ENCODE data around the gene TMC1.

The TMC1 gene

DNA sequence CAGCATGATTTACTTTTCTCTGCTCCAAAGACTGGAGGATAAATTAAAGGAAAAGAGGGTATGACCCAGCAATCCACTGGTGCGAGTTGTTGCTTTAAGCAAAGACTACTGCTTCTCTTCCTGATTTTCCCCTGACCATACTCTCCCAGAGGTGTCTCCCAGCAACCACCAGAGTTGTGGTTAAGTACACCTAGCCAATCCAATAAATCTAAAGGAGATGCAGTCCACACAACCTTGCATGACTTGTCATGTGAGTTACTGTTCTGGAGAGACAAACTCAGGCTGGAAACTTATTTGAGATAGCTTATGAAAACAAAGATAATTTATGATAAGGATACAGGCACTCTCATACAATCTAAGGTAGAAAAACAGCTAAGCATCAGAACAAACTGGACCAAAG is 11.9 kb downstream of the TMC1 start:
- Histone ChIP-seq H3K36me3 (ENCODE audit: control insufficient read depth, insufficient read depth, low read length) (no peaks in the 10 kb centered on the region), H3K4me1 (no peaks in the 10 kb centered on the region), H3K27me3 (ENCODE audit: control insufficient read depth, insufficient read depth, low read length) (no peaks in the 10 kb centered on the region), H3K4me3 (ENCODE audit: low read depth, low read length) (no peak overlapping the region), H3K27ac (no peak overlapping the region), H3K9me3 (ENCODE audit: control insufficient read depth, low read length) (no peaks in the 10 kb centered on the region), H3K9ac (no peak overlapping the region), H3K79me2 (no peaks in the 10 kb centered on the region), H3K4me2 (ENCODE audit: low read length) (no peak overlapping the region), H2AFZ (no peak overlapping the region)
- TF ChIP-seq, protein P1, sequence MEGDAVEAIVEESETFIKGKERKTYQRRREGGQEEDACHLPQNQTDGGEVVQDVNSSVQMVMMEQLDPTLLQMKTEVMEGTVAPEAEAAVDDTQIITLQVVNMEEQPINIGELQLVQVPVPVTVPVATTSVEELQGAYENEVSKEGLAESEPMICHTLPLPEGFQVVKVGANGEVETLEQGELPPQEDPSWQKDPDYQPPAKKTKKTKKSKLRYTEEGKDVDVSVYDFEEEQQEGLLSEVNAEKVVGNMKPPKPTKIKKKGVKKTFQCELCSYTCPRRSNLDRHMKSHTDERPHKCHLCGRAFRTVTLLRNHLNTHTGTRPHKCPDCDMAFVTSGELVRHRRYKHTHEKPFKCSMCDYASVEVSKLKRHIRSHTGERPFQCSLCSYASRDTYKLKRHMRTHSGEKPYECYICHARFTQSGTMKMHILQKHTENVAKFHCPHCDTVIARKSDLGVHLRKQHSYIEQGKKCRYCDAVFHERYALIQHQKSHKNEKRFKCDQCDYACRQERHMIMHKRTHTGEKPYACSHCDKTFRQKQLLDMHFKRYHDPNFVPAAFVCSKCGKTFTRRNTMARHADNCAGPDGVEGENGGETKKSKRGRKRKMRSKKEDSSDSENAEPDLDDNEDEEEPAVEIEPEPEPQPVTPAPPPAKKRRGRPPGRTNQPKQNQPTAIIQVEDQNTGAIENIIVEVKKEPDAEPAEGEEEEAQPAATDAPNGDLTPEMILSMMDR (IDR thresholded peaks at IDR 0.05), result no peak

DNA sequence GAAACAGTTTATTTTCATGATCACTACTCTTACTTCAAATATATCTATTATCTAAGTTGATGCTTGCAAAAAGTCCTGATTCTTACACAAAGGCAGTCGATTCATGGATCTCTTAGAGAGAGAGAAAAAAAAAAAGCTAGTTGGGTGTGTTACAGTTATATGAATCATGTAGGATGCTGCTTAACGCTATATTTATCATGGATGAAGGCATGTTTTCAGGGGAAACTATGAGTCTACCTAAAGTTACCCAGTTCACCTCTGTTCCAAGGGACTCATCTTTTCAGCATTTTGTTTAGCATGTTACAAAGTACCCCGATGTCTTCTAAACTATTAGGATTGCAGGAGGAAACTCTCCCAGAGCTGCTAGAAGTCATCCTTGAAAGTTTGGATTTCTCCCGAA is 13.5 kb downstream of the TMC1 start:
- Histone ChIP-seq H3K4me2 (ENCODE audit: low read length) (no peak overlapping the region), H2AFZ (no peak overlapping the region), H3K36me3 (ENCODE audit: control insufficient read depth, insufficient read depth, low read length) (no peaks in the 10 kb centered on the region), H3K79me2 (no peaks in the 10 kb centered on the region), H3K4me3 (ENCODE audit: low read depth, low read length) (no peak overlapping the region), H3K9me3 (ENCODE audit: control insufficient read depth, low read length) (no peaks in the 10 kb centered on the region), H3K27ac (no peak overlapping the region), H3K4me1 (no peaks in the 10 kb centered on the region), H3K9ac (no peak overlapping the region), H3K27me3 (ENCODE audit: control insufficient read depth, insufficient read depth, low read length) (no peaks in the 10 kb centered on the region)
- TF ChIP-seq, protein P1 (IDR thresholded peaks at IDR 0.05), result no peak

DNA sequence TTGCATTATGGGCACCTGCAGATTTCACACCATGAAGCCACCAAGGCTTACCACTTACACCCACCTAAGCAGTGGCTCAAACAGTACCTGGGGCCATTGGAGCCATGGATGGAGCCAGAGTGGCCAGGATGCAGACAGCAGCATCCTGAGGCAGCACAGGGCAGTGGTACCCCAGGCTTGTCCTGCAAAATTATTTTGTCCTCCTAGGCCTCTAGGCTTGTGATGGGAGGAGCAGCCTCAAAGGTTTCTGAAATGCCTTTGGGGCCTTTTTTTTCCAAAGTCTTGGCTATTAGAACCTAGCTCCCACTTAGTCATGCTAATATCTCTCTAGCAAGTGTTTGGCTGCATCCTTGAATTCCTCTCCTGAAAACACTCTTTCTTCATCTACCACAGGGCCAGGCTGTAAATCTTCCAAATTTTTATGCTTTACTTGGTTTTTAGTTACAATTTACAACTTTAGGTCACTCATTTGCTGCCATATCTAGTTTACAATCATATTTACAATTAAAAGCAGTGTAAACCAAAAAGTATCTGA is 15.7 kb downstream of the TMC1 start:
- H3K36me3 ChIP-seq (ENCODE audit: control insufficient read depth, insufficient read depth, low read length), result no peaks in the 10 kb centered on the region
- H3K79me2 ChIP-seq, result no peaks in the 10 kb centered on the region
- H3K4me2 ChIP-seq (ENCODE audit: low read length), result no peak overlapping the region
- H2AFZ ChIP-seq, result no peak overlapping the region
- TF ChIP-seq, protein P1 (IDR thresholded peaks at IDR 0.05), result no peak
- no peaks in the 10 kb centered on the region for H3K9me3 ChIP-seq (ENCODE audit: control insufficient read depth, low read length)
- H3K27me3 ChIP-seq (ENCODE audit: control insufficient read depth, insufficient read depth, low read length), result no peaks in the 10 kb centered on the region
- no peak overlapping the region for H3K27ac ChIP-seq
- H3K4me1 ChIP-seq, result no peaks in the 10 kb centered on the region
- H3K4me3 ChIP-seq (ENCODE audit: low read depth, low read length), result no peak overlapping the region
- no peak overlapping the region for H3K9ac ChIP-seq

DNA sequence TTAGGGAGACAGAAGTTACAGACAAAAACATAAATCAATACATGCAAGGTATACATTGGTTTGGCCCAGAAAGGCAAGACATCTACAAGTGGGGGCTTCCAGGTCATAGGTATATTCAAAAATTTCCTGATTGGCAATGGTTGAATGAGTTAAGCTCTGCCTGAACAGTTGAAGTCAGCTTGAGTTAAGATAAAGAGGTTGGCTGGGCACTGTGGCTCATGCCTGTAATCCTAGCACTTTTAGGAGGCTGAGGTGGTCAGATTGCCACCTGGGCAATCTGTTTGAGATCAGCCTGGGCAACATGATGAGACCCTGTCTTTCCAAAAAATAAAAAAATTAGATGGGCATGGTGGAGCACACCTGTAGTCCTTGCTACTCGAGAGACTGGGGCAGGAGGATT is 16.3 kb downstream of the TMC1 start:
- H3K4me2 ChIP-seq (ENCODE audit: low read length), result no peak overlapping the region
- TF ChIP-seq, protein P1 (IDR thresholded peaks at IDR 0.05), result no peak
- H3K79me2 ChIP-seq, result no peaks in the 10 kb centered on the region
- H3K4me1 ChIP-seq, result no peaks in the 10 kb centered on the region
- no peaks in the 10 kb centered on the region for H3K36me3 ChIP-seq (ENCODE audit: control insufficient read depth, insufficient read depth, low read length)
- H3K9me3 ChIP-seq (ENCODE audit: control insufficient read depth, low read length), result no peaks in the 10 kb centered on the region
- no peak overlapping the region for H3K4me3 ChIP-seq (ENCODE audit: low read depth, low read length)
- H3K27me3 ChIP-seq (ENCODE audit: control insufficient read depth, insufficient read depth, low read length), result no peaks in the 10 kb centered on the region
- no peak overlapping the region for H3K9ac ChIP-seq
- no peak overlapping the region for H2AFZ ChIP-seq
- no peak overlapping the region for H3K27ac ChIP-seq

DNA sequence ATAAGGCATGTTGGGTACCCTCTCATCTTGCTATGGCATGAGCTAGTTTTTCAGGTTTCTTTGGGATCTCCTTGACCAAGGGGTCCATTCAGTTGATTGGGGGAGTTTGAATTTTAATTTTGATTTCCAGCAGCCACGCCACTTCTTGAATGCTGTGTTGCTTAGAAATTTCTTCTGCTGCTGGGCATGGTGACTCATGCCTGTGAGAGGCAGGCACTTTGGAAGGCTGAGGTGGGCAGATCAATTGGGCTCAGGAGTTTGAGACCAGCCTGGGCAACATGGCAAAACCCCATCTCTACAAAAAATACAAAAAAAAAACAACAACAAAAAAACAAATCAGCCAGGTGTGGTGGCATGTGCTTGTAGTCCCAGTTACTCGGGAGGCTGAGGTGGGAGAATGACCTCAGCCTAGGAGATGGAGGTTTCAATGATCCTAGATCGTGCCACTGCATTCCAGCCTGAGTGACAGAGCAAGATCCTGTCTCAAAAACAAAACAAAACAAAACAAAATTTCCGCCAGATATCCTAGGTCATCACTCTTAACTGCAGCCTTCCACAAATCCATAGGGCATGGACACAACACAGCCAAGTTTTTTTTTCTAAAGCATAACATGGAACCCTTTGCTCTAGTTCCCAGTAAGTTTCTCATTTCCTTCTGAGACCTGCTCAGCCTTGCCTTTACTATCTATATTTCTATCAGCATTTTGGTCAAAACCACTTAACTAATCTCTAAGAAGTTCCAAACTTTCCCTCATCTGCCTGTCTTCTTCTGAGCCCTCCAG is 17.7 kb downstream of the TMC1 start:
- H3K4me3 ChIP-seq (ENCODE audit: low read depth, low read length), result no peak overlapping the region
- H3K27me3 ChIP-seq (ENCODE audit: control insufficient read depth, insufficient read depth, low read length), result no peaks in the 10 kb centered on the region
- no peaks in the 10 kb centered on the region for H3K36me3 ChIP-seq (ENCODE audit: control insufficient read depth, insufficient read depth, low read length)
- H3K79me2 ChIP-seq, result no peaks in the 10 kb centered on the region
- H3K4me2 ChIP-seq (ENCODE audit: low read length), result no peak overlapping the region
- H2AFZ ChIP-seq, result no peak overlapping the region
- no peak overlapping the region for H3K27ac ChIP-seq
- no peaks in the 10 kb centered on the region for H3K4me1 ChIP-seq
- no peaks in the 10 kb centered on the region for H3K9me3 ChIP-seq (ENCODE audit: control insufficient read depth, low read length)
- H3K9ac ChIP-seq, result no peak overlapping the region
- TF ChIP-seq, protein P1 (IDR thresholded peaks at IDR 0.05), result no peak

Measured in parathyroid adenoma (tissue), 2 donors.